Upper lobe of right lung (tissue), 1 donor: ENCODE results near the gene HOXD8. TPM values are rescaled to one million over a fixed set of nuclear protein-coding genes. Genes with fewer than 3 reads are reported as not detected.

ENCODE experiments used
- ATAC-seq: fragments of 200-7000 bp; cut with Tn5 transposase; one replicate; pipeline ENCODE4 v1.9.1; 2020; ENCODE audit warnings: mild to moderate bottlenecking, moderate library complexity
- DNase-seq: peaks from one replicate; pipeline ENCODE4 v3.0.0-alpha.2; 2020
- H3K27ac ChIP-seq: fragments of 200-600 bp; one replicate; pipeline ENCODE4 v1.8.0; 2022
- H3K27me3 ChIP-seq: fragments of 200-600 bp; one replicate; pipeline ENCODE4 v1.8.0; 2022; ENCODE audit warnings: mild to moderate bottlenecking
- H3K36me3 ChIP-seq: fragments of 200-600 bp; one replicate; pipeline ENCODE4 v1.8.0; 2022
- H3K4me1 ChIP-seq: fragments of 200-600 bp; one replicate; pipeline ENCODE4 v1.8.0; 2022
- H3K4me3 ChIP-seq: fragments of 200-600 bp; one replicate; pipeline ENCODE4 v1.8.0; 2022; ENCODE audit warnings: mild to moderate bottlenecking
- H3K9me3 ChIP-seq: fragments of 200-600 bp; one replicate; pipeline ENCODE4 v1.8.0; 2022
- CTCF ChIP-seq: fragments of 200-600 bp; IDR thresholded peaks from one replicate; pipeline ENCODE4 v1.8.0; 2022; ENCODE audit warnings: antibody characterized with exemption
- intact Hi-C: fragments of 100-400 bp; cut with DNase I; formaldehyde crosslinking; loops from one replicate; pipeline ENCODE4 v1.11.0; 2022
- total RNA-seq: library from RNA; stranded (reverse); fragmentation: NEBNext Ultra II Directional; extraction: Animal tissue kit (Norgen Biotek cat#: 25700); gene quantifications from one replicate; pipeline ENCODE4 v1.2.1, GENCODE V29; 2021
- donor health status: DM: no; HTN: yes; CAD: no; lungs with severe emphysema.

HOXD8 gene
- total RNA-seq, 1 donor from 2014 or later = 2.6 TPM

- DNase-seq = no peak
- ATAC-seq = no peak
- no peak overlapping the region for H3K4me3 ChIP-seq
- H3K36me3 ChIP-seq = no peaks in the 10 kb centered on the region
- peaks cover 99% of the 10 kb centered on the region for H3K27me3 ChIP-seq
- peaks cover 14% of the 10 kb centered on the region for H3K4me1 ChIP-seq
- no peak overlapping the region for H3K27ac ChIP-seq
- intact Hi-C loops = no loop called here
- TF ChIP-seq CTCF = no peak
- no peaks in the 10 kb centered on the region for H3K9me3 ChIP-seq
These were observed 28.9 kb upstream of the HOXD8 start for GRCh38 chr2:176100547-176101140.

DNA sequence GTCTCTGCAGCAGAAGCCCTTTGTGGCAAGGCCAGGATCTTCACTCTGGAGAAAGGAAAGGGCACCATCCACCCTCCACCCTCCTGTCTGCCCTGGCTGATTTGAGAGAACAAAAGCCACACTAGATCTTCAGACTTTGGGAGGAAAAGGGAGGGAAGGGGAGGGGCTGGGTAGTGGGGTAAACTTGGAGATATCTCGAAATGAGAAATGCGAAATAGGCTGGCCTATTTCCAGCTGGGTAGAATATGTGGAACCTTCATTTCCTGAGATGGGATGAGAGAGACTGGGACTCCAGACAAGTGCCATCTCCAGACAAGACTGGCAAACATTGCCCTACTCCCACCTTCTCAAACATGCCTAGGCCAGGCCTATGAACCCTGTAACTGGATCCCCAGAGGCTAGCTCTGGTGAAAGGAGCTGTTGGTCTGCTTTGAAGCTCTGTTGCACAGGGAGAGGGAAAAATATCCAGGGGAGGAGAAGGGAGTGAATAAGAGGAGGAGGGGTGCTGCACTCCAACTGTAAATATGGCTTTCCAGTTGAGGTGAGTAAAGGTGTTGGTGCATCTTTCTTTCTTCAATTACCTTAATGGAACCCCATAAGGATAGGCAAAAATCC is 28.2 kb upstream of the HOXD8 start:
- no peak overlapping the region for H3K4me3 ChIP-seq
- DNase-seq (no peak), ATAC-seq (no peak)
- no peak overlapping the region for H3K27ac ChIP-seq
- peaks cover 100% of the 10 kb centered on the region for H3K27me3 ChIP-seq
- intact Hi-C loops = no loop called here
- TF ChIP-seq CTCF = no peak
- no peaks in the 10 kb centered on the region for H3K9me3 ChIP-seq
- H3K4me1 ChIP-seq = peaks cover 14% of the 10 kb centered on the region
- no peaks in the 10 kb centered on the region for H3K36me3 ChIP-seq

- TF ChIP-seq CTCF = no peak
- Histone ChIP-seq H3K4me3 (no peak overlapping the region), H3K27ac (no peak overlapping the region), H3K9me3 (no peaks in the 10 kb centered on the region), H3K4me1 (peaks cover 9% of the 10 kb centered on the region), H3K27me3 (peaks cover 100% of the 10 kb centered on the region), H3K36me3 (no peaks in the 10 kb centered on the region)
- no peak for DNase-seq
- no peak for ATAC-seq
- intact Hi-C loops = no loop called here
These were observed 27.7 kb upstream of the HOXD8 start for GRCh38 chr2:176101842-176102241.

- H3K4me3 ChIP-seq = no peak overlapping the region
- peaks cover 3% of the 10 kb centered on the region for H3K4me1 ChIP-seq
- no peak for ATAC-seq
- H3K27ac ChIP-seq = no peak overlapping the region
- TF ChIP-seq CTCF = no peak
- no peak for DNase-seq
- no peaks in the 10 kb centered on the region for H3K36me3 ChIP-seq
- H3K9me3 ChIP-seq = no peaks in the 10 kb centered on the region
- peaks cover 99% of the 10 kb centered on the region for H3K27me3 ChIP-seq
- intact Hi-C loops = no loop called here
These were observed 27.1 kb upstream of the HOXD8 start for GRCh38 chr2:176102309-176102866.

DNA sequence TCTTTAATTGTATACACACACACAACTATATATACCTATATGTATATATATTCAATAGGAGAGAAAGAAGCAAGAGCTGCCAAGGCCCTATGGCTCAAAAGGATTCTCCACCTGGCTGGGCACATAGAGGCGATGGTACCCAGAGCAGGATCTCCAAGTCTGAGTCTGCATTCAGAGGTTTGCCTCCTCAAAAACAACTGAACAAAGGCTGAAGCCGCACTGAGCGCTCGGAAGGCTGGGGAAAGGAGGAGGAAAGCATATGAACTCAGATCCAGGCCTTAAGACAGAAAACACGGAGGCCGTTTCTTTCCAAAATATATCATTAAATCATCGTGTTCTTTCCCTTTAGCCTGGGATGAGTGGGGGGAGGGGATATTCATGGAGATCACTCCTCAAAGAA is 26.3 kb upstream of the HOXD8 start:
- ATAC-seq (no peak), DNase-seq (no peak)
- H3K9me3 ChIP-seq = no peaks in the 10 kb centered on the region
- H3K4me1 ChIP-seq = no peaks in the 10 kb centered on the region
- TF ChIP-seq CTCF = no peak
- H3K27ac ChIP-seq = no peak overlapping the region
- intact Hi-C loops = no loop called here
- no peak overlapping the region for H3K4me3 ChIP-seq
- H3K27me3 ChIP-seq = peaks cover 98% of the 10 kb centered on the region
- no peaks in the 10 kb centered on the region for H3K36me3 ChIP-seq
